ES-I3 (cell line): ENCODE measurements around the gene BTN2A1.
"Not testable (repeated sequence)": the region's sequence is repeated elsewhere in the genome, so short reads cannot be mapped to it uniquely, and the experiment has no call there.

Source experiments
- H3K36me3 ChIP-seq: 2 replicates; pipeline ENCODE4 v1.6.1; 2013; ENCODE audit warnings: mild to moderate bottlenecking, low read length, control low read depth, moderate library complexity; ENCODE audit not compliant: insufficient read depth
- H3K4me1 ChIP-seq: 2 replicates; pipeline ENCODE4 v1.6.1; 2013; ENCODE audit warnings: mild to moderate bottlenecking, control low read depth, low read length; ENCODE audit not compliant: insufficient read depth
- H3K9ac ChIP-seq: 2 replicates; pipeline ENCODE4 v1.6.1; 2013; ENCODE audit warnings: low read depth, mild to moderate bottlenecking, low read length, moderate library complexity
- H3K9me3 ChIP-seq: 2 replicates; pipeline ENCODE4 v1.6.1; 2013; ENCODE audit warnings: mild to moderate bottlenecking, low read length, moderate library complexity; ENCODE audit not compliant: control insufficient read depth, insufficient read depth

Gene BTN2A1

DNA sequence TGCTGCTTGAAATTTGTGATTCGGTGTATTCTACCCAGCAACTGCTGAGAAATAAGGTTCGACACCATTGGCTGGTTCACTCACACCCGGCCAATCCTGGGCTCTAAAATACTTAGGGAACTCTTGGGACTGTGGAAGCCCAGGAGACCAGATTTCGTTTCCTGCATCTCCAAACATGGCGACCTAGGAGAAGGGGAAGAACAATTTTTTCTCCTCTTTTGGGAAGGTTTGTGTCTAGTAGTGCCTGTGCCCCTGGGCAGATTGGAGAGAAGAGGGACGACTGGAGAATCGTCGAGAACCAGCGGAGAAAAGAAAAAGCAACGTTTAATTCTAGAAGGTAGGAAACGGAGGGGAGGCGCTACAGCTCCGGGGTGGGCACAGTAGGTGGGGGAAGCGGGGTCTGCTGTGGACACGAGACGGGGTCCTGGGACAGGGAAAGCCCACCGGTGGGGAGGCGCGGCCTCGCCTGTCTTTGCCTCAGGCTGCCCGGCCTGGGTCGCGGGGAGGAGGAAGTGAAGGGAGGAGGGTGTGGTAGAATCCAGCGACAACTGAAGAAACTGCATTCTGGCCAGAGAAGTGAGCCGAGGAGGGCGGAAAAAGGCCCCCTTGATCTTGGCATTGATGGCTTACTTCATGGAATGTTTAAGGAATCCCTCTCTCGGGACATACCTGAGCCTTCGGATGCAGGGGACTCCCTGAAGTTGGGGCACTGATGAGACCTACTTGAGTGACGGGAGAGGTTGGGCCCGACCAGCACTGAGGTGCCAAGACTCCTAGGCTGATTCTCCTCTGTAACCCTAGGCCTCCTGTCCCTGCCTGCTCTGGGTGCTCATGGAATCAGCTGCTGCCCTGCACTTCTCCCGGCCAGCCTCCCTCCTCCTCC is at the start of gene BTN2A1:
Gene BTN2A1, plus strand, starts transcription at position 150 of the 883 bp plus-strand sequence. Its CDS starts 682 bp downstream, at position 832.
- H3K4me1 ChIP-seq: no peaks in the 10 kb centered on the region
- no peaks in the 10 kb centered on the region for H3K9me3 ChIP-seq
- H3K9ac ChIP-seq: peak within 1 kb of the TSS; percentile 97

DNA sequence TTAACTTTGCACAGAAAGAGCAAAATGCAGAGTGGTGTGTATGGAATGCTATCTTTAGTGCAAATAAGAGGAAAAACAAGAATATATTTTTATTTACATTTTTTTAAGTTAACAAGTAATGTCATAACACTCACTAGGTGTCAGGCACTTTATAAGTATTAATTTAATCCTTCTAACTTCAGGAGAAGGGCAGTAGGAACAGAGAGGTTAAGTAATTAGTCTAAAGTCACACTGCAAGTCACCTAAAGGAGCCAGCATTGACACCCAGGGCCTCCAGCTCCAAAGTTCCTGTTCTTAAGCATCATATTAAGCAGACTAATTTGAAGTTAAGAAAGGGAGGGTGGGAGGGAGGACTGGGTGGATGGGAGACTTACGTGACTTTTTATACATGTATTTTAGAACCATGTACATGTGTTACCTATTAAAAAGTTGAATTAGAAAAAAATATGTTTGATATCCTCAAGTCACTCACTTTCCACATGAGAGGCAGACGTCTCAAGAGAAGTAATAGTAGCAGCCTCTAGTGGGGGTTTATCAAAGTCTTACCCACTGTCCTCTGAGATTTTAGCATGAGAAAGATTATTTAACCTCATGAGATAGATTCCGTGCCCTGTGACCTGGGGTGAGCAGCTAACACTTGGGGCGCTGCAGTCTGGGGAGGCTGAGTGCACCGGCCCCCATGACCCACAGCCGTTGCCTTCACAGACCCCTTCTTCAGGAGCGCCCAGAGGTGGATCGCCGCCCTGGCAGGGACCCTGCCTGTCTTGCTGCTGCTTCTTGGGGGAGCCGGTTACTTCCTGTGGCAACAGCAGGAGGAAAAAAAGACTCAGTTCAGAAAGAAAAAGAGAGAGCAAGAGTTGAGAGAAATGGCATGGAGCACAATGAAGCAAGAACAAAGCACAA is 48.7 kb upstream of the BTN2A1 start:
- Histone ChIP-seq H3K9me3 (no peaks in the 10 kb centered on the region), H3K36me3 (no peaks in the 10 kb centered on the region), H3K4me1 (peaks cover 5% of the 10 kb centered on the region; the same call in 1 of the 2 replicates), H3K9ac (no peak overlapping the region)

More for the DNA sequence above, at the start of gene BTN2A1:
- no peaks in the 10 kb centered on the region for H3K36me3 ChIP-seq

DNA sequence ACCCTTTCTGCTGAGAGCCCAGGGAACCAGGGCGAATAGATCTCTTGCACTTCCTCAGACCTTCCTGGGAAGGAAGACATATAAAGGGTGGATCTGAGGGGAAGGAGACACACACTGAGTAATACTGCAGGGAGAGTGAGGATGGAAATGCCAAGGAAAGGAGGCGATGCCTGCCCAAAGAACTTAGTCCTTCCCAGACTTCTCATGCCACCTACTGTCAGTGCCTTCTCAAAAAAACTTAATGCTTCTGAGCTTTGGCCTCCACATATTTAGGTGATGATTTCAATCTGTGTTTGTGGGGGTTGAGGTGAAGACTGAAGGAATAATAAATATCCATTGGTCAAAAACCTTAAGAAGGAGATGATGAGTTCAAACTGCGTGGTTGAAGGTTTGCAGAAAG is 46.0 kb upstream of the BTN2A1 start:
- Histone ChIP-seq H3K9ac (no peak overlapping the region), H3K36me3 (no peaks in the 10 kb centered on the region), H3K9me3 (no peaks in the 10 kb centered on the region), H3K4me1 (peaks cover 5% of the 10 kb centered on the region; the same call in 1 of the 2 replicates)

DNA sequence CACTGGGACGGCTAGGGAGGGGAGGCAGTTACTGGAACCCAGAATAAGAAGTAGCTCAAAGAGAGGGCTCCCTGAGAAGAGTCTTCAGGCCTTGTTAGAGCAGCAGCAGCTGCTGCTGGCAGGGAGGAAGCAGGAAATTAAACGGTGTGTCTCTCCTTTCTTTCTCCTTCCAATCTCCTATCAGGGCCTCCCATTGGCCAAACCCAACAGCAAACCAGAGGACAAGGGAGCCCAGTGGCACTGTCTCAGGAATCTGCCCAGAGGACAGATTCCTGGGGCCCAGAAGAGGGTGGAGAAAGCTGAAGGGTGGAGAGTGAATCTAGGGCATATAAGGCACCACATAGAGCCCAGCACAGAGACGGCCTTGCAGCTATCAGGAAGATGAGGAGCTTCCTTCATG is 45.5 kb upstream of the BTN2A1 start:
- Histone ChIP-seq H3K36me3 (no peaks in the 10 kb centered on the region), H3K9me3 (peaks cover 3% of the 10 kb centered on the region; the same call in 1 of the 2 replicates), H3K9ac (no peak overlapping the region), H3K4me1 (peaks cover 5% of the 10 kb centered on the region; the same call in 1 of the 2 replicates)

DNA sequence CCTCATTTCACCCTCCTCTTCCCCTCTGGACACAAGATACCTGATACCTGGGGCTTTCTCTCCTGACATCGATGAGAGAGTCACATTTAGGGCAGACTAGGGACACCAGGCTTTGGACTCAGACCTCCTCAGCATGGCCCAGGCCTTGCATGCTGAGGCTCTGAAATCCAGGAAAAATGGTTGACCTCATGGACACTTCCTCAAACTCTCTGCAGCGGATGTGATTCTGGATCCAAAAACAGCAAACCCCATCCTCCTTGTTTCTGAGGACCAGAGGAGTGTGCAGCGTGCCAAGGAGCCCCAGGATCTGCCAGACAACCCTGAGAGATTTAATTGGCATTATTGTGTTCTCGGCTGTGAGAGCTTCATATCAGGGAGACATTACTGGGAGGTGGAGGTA is 44.8 kb upstream of the BTN2A1 start:
- Histone ChIP-seq H3K9ac (no peak overlapping the region), H3K36me3 (no peaks in the 10 kb centered on the region), H3K4me1 (peaks cover 5% of the 10 kb centered on the region; the same call in 1 of the 2 replicates), H3K9me3 (peaks cover 3% of the 10 kb centered on the region; the same call in 1 of the 2 replicates)

DNA sequence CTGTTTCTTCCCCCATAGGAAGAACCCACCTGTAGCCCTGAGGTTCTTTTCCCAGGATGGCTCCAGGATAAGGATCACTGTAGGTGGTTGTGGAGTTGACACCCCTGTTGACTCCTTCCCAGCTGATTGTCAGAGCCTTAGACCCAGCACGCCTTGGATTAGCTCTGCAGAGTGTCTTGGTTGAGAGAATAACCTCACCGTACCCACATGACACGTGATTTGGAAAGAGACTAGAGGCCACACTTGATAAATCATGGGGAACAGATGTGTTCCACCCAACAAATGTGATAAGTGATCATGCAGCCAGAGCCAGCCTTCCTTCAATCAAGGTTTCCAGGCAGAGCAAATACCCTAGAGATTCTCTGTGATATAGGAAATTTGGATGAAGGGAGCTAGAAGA is 43.5 kb upstream of the BTN2A1 start:
- Histone ChIP-seq H3K9me3 (peaks cover 3% of the 10 kb centered on the region; the same call in 1 of the 2 replicates), H3K4me1 (peaks cover 5% of the 10 kb centered on the region; the same call in 1 of the 2 replicates), H3K9ac (no peak overlapping the region), H3K36me3 (no peaks in the 10 kb centered on the region)

DNA sequence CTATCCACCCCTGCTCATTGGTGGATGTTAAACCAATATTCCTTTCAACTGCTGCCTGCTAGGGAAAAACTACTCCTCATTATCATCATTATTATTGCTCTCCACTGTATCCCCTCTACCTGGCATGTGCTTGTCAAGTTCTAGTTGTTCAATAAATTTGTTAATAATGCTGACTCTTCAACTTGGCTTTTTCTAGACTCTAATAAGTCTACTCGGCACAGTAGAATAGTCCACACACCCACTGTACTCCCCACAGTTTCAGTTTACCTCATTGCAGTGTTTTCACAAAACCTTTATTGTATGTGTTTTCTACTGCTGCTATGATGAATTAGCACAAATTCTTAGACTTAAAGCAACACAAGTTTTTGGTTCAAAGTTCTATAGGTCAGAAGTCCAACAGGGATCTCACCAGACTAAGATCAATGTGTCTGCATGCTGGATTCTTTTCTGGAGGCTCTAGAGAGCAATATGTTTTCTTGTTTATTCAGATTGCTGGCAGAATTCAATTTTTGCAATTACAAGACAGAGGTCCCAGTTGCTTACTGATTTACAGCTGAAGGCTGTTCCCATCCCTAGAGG is 42.6 kb upstream of the BTN2A1 start:
- no peaks in the 10 kb centered on the region for H3K36me3 ChIP-seq
- H3K9ac ChIP-seq: no peak overlapping the region
- H3K4me1 ChIP-seq: no peaks in the 10 kb centered on the region
- peaks cover 3% of the 10 kb centered on the region; the same call in 1 of the 2 replicates for H3K9me3 ChIP-seq

DNA sequence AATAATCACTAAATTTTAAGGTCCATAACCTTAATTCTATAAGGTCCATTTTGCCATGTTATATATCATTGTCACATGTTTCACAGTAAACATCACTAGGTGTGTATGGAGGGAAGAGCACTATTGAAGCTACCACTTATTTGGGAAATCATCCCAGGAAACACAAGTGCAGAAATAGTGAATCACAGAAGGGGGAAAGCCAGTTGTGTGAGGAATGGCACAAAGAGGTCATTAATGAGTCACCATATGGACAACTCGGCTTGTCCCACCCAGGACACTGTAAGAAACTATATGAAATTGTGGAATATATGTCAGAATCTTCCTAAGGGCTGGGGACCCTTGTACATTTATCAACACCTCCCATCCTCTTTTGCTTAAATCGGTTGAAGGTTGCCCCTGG is 42.0 kb upstream of the BTN2A1 start:
- H3K9me3 ChIP-seq: peaks cover 3% of the 10 kb centered on the region; the same call in 1 of the 2 replicates
- no peak overlapping the region for H3K9ac ChIP-seq
- H3K4me1 ChIP-seq: no peaks in the 10 kb centered on the region
- no peaks in the 10 kb centered on the region for H3K36me3 ChIP-seq

DNA sequence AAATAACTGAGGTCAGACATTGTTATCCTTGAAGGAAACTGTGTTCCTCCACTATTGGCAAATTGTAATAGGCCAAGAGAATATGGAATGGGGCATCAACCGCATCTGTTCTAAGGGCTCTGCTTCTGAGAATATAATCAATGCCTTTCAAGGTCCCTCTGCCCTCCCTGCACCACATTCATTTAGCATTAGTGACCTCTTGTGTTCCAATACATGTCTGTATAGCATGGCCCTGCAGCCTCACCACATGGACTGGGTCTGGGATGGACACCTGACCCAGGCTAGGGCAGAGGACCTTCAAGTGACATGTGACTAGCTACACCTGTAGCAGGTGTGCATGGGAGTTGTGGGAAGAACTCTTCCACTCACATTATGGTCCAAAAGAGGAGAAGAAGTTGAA is 41.5 kb upstream of the BTN2A1 start:
- Histone ChIP-seq H3K9ac (no peak overlapping the region), H3K4me1 (no peaks in the 10 kb centered on the region), H3K9me3 (peaks cover 3% of the 10 kb centered on the region; the same call in 1 of the 2 replicates), H3K36me3 (no peaks in the 10 kb centered on the region)

DNA sequence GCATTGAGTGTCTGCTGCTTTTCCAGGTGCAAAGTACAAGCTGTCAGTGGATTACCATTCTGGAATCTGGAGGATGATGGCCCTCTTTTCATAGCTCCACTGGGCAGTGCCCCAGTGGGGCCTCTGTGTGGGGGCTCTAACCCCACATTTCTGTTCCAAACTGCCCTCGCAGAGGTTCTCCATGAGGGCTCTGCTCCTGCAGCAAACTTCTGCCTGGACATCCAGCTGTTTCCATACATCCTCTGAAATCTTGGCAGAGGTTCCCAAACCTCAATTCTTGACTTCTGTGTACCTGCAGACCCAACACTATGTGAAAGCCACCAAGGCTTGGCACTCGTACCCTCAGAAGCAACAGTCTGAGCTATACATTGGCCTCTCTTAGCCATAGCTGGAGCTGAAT is 39.7 kb upstream of the BTN2A1 start:
- not testable (repeated sequence) for H3K4me1 ChIP-seq, H3K9me3 ChIP-seq, H3K9ac ChIP-seq, H3K36me3 ChIP-seq

DNA sequence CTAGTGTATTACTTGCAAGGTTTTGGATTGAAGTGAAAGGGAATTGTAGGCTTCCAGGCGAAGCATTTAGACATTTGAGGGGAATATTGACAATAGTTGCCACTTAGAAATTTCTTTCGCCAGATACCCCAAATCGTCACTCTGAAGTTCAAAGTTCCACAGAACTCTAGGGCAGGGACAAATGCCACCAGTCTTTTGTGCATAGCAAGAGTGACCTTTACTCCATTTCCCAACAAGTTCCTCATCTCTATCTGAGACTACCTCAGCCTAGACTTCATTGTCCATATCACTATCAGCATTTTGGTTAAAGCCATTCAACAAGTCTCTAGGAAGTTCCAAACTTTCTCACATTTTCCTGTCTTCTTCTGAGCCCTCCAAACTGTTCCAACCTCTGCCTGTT is 39.0 kb upstream of the BTN2A1 start:
- not testable (repeated sequence) for H3K36me3 ChIP-seq, H3K4me1 ChIP-seq, H3K9ac ChIP-seq, H3K9me3 ChIP-seq

DNA sequence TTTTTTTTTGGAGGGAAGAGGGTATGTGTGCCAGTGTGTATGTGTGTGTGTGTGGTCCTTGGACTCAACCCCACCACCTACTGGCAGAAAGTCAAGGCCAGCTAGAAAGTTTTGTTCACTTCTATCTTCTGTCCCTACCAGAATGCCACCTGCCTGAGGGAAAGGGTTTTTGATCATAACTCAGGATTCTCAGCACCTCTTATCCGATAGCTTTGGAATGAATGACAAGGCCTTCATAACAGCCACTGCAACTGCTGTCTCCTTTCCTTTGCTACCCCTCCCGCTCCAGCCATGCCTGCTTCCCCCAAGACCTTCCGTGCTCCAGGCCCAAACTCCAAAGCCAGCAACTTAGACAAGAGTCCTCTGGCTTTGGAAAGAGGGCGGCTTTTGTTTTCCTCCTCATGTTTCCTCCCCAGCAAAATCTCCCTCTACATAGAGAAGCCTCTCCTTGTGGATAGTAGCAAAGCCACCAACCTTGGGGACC is 37.0 kb upstream of the BTN2A1 start:
- peaks cover 3% of the 10 kb centered on the region; the same call in 1 of the 2 replicates for H3K9me3 ChIP-seq
- peak overlapping the region; percentile 98 for H3K9ac ChIP-seq
- H3K4me1 ChIP-seq: no peaks in the 10 kb centered on the region
- H3K36me3 ChIP-seq: no peaks in the 10 kb centered on the region

DNA sequence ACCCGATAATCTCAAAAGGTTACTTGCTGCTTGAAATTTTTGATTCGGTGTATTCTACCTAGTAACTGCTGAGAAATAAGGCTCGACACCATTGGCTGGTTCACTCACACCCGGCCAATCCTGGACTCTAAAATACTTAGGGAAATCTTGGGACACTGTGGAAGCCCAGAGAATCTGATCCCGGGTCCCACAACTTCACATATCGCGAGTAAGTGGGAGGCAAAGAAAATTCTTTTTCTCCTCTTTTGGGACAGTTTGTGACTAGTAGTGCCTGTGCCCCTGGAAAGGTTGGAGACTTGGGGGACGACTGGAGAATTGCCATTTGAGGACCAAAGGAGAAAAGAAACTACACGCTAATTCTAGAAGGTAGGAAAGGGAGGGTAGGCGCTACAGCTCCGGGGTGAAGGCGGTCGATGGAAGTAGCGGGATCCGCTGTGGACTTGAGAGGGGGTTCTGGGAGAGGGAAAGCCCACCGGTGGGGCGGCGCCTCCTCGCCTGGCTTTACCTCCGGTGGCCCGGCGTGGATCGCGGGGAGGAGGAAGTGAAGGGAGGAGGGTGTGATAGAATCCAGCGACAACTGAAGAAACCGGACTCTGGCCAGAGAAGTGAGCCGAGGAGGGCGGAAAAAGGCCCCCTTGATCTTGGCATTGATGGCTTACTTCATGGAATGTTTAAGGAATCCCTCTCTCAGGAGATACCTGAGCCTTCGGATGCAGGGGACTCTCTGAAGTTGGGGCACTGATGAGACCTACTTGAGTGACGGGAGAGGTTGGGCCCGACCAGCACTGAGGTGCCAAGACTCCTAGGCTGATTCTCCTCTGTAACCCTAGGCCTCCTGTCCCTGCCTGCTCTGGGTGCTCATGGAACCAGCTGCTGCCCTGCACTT is 36.3 kb upstream of the BTN2A1 start:
- peaks cover 4% of the 10 kb centered on the region; the same call in 1 of the 2 replicates for H3K36me3 ChIP-seq
- no peaks in the 10 kb centered on the region for H3K4me1 ChIP-seq
- peaks cover 3% of the 10 kb centered on the region; the same call in 1 of the 2 replicates for H3K9me3 ChIP-seq
- H3K9ac ChIP-seq: peak overlapping the region; percentile 98
